GM21786 (cell line): ENCODE results near the gene ICAM5.
"Not testable (repeated sequence)": the region's sequence is repeated elsewhere in the genome, so short reads cannot be mapped to it uniquely, and the experiment has no call there.

Experiments used
- ATAC-seq: cut with Tn5 transposase; IDR thresholded peaks from one replicate; pipeline ENCODE4 v1.9.1; 2021; ENCODE audit not compliant: unreplicated experiment

Gene ICAM5

DNA sequence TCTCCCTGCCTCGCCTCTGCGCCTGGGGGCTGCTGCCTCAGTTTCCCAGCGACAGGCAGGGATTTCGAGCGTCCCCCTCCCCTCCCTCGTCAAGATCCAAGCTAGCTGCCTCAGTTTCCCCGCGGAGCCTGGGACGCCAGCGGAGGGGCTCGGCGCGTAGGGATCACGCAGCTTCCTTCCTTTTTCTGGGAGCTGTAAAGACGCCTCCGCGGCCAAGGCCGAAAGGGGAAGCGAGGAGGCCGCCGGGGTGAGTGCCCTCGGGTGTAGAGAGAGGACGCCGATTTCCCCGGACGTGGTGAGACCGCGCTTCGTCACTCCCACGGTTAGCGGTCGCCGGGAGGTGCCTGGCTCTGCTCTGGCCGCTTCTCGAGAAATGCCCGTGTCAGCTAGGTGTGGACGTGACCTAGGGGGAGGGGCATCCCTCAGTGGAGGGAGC, 19.6 kb upstream of the ICAM5 start:
- ATAC-seq: no peak

DNA sequence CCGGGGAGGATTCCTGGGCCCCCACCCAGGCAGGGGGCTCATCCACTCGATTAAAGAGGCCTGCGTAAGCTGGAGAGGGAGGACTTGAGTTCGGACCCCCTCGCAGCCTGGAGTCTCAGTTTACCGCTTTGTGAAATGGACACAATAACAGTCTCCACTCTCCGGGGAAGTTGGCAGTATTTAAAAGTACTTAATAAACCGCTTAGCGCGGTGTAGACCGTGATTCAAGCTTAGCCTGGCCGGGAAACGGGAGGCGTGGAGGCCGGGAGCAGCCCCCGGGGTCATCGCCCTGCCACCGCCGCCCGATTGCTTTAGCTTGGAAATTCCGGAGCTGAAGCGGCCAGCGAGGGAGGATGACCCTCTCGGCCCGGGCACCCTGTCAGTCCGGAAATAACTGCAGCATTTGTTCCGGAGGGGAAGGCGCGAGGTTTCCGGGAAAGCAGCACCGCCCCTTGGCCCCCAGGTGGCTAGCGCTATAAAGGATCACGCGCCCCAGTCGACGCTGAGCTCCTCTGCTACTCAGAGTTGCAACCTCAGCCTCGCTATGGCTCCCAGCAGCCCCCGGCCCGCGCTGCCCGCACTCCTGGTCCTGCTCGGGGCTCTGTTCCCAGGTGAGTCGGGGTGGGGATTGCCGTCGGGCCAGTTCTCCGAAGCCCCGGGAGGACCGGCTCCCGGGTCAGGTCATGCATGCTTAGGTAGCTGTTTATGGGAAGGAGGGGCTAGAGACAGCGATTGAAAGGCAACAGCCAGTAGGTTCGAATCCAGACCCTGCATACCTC, 18.9 kb upstream of the ICAM5 start, which contains the start of gene ICAM1:
ICAM1 (plus strand) TSS at position 505 of the 779 bp plus-strand sequence; CDS start at position 545, 40 bp downstream.
- no peak for ATAC-seq

DNA sequence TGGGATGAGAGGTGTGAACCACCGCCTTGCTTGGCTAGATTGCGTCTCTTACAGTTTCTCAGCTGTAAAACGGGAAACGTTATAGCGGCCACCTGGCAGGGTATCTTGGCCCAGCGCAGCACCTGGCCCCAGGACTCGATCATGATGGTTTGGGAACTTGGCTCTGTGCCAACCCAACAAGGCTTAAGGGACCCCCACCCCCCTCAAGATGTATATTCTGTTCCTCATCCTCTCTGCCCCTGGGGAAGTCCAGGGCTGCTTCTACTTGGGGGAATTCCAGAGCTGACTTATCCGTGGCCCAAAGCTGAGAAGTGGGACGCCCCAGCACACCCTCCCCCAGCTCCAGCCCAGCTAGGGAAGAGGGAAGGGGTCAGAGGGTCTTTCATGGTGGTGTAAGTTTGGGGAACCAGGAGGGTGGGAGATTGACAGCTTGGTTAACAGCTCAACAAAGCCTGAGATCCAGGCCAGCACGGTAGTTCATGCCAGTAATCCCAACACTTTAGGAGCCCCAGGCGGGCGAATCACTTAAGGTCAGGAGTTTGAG, 18.1 kb upstream of the ICAM5 start:
- ATAC-seq: no peak

DNA sequence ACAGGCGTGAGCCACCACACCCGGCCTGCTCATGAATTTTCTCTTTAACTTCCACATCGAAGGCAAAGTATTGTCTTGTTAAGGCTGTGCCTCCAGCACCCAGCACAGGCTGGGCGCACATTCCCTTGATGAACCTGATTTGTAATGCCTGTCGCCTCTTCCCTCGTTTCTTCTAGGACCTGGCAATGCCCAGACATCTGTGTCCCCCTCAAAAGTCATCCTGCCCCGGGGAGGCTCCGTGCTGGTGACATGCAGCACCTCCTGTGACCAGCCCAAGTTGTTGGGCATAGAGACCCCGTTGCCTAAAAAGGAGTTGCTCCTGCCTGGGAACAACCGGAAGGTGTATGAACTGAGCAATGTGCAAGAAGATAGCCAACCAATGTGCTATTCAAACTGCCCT, 15.2 kb upstream of the ICAM5 start:
- no peak for ATAC-seq

DNA sequence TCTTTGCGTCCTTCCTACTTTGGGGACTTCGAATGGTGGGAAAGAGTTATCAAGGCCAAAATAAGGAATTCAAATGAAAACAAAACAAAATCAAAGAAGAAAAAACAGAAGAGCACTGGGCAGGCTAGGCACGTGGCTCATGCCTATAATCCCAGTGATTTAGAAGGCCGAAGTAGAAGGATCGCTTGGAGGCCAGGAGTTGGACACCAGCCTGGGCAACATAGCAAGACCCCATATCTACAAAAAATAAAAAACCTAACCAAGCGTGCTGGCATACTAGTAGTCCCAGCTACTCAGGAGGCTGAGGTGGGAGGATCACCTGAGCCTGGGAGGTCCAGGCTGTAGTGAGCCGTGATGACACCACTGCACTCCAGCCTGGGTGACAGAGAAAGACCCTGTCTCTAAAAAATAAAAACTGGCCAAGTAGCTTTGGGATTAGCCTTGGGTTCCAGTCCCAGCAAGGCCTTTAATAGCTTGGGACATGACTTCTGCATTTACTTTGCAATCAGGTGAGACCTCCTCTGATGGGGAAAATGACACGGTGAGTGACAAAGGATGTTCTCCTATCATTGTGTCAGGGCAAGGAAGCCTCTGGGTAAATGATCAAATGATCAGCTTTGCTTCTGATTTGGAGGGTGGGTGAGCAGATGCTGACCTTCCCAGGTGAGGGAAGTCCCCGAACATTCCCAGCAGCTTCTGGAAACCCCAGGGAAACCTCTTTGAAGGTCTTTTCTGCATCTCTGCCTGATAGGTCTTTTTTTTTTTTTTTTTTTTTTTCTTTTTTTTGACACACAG, 11.8 kb upstream of the ICAM5 start:
- no peak for ATAC-seq

DNA sequence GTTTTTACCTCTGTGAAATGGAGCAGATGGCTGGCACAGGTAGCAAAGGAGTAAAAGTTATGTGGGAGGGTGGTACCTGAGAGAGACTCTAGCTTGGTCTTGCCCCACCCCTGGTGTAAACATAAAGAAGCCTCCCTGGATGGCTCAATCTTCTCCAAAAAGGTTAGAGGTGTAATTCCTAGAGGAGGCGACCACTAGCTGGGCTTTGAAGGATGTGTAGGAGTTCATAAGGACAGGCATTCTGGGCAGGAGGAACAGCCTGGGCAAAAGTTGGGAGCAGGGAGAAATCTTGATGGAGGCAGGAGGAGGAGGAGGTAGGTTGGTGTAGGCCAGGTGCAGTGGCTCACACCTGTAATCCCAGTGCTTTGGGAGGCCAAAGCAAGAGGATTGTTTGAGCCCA, 10.8 kb upstream of the ICAM5 start:
- ATAC-seq: no peak

DNA sequence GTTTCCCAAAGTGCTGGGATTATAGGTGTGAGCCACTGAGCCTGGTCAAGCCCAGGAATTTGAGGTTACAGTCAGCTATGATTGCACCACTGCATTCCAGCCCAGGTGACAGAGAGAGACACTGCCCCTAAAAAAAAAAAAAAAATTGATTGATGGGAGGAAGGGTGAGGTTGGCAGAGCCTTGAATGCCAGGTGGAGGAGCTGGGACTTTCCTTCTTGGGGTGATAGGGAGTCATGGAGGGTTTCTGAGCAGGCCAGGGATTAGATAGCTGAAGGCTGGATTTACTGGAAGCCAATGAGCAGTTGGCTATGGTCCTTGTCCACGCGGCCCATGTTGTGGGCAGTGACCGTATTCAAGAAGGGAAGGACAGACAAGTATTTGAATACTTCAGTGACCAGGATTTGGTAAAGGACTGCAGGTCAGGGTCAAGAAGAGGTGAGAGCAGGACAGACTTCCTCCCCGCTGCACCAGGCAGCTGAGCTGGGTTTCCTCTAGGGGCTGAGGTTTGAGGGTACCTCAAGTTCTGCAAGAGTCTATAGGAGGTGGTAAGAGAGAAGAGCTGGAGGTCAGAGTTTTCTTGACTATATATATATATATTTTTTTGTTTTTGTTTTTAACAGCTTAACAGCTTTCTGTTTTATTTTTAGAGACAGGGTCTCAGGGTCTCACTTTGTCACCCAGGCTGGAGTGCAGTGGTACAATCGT, 9.9 kb upstream of the ICAM5 start:
- no peak for ATAC-seq

DNA sequence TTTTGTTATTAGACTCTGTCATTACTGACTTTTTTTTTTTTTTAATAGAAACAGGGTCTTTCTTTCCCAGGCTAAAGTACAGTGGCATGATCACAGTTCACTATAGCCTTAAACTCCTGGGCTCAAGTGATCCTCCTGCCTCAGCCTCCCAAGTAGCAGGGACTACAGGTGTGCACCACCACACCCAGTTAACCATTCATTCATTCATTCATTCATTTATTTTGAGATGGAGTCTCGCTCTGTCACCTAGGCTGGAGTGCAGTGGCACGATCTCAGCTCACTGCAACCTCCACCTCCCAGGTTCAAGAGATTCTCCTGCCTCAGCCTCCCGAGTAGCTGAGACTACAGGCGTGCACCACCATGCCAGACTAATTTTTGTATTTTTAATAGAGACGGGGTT, 7.7 kb upstream of the ICAM5 start:
- ATAC-seq: not testable (repeated sequence)

DNA sequence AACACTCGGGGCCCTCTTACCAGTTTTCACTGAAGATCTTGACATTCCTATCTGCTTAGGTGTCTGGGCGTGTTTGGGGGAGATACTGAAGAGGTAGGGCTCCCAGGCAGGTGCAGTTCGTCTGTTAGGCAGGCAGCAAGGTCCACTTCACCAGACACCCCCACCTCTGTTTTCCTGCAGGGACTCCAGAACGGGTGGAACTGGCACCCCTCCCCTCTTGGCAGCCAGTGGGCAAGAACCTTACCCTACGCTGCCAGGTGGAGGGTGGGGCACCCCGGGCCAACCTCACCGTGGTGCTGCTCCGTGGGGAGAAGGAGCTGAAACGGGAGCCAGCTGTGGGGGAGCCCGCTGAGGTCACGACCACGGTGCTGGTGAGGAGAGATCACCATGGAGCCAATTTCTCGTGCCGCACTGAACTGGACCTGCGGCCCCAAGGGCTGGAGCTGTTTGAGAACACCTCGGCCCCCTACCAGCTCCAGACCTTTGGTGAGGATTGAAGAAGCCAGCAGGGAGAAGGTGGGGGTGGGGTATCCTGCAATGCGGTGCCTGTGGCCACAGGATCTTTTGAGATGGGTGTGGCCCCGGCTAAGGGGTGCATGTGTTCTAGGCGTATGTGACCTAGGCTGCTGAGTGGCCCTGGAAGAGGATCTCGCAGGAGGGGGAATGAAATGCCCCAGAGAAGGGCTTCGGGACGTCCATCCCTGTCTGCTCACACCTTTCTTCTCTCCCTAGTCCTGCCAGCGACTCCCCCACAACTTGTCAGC, 6.3 kb upstream of the ICAM5 start:
- ATAC-seq: no peak

DNA sequence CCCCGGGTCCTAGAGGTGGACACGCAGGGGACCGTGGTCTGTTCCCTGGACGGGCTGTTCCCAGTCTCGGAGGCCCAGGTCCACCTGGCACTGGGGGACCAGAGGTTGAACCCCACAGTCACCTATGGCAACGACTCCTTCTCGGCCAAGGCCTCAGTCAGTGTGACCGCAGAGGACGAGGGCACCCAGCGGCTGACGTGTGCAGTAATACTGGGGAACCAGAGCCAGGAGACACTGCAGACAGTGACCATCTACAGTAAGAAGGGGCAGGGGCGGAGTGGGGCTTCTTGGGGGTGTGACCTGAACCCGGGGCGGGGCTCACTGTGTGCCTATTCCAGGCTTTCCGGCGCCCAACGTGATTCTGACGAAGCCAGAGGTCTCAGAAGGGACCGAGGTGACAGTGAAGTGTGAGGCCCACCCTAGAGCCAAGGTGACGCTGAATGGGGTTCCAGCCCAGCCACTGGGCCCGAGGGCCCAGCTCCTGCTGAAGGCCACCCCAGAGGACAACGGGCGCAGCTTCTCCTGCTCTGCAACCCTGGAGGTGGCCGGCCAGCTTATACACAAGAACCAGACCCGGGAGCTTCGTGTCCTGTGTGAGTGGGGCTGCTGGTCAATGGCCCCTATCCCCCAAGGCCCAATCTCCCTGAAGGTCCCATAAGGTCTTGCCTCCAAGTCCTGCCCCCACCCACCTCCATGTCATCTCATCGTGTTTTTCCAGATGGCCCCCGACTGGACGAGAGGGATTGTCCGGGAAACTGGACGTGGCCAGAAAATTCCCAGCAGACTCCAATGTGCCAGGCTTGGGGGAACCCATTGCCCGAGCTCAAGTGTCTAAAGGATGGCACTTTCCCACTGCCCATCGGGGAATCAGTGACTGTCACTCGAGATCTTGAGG, 5.4 kb upstream of the ICAM5 start:
- ATAC-seq: no peak

DNA sequence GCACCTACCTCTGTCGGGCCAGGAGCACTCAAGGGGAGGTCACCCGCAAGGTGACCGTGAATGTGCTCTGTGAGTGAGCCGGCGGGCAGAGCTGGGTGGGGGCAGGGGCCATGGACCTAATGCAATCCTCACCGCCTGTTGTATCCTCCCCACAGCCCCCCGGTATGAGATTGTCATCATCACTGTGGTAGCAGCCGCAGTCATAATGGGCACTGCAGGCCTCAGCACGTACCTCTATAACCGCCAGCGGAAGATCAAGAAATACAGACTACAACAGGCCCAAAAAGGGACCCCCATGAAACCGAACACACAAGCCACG, 4.8 kb upstream of the ICAM5 start:
- ATAC-seq: no peak

DNA sequence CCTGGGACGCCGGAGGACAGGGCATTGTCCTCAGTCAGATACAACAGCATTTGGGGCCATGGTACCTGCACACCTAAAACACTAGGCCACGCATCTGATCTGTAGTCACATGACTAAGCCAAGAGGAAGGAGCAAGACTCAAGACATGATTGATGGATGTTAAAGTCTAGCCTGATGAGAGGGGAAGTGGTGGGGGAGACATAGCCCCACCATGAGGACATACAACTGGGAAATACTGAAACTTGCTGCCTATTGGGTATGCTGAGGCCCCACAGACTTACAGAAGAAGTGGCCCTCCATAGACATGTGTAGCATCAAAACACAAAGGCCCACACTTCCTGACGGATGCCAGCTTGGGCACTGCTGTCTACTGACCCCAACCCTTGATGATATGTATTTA, 4.4 kb upstream of the ICAM5 start:
- no peak for ATAC-seq

DNA sequence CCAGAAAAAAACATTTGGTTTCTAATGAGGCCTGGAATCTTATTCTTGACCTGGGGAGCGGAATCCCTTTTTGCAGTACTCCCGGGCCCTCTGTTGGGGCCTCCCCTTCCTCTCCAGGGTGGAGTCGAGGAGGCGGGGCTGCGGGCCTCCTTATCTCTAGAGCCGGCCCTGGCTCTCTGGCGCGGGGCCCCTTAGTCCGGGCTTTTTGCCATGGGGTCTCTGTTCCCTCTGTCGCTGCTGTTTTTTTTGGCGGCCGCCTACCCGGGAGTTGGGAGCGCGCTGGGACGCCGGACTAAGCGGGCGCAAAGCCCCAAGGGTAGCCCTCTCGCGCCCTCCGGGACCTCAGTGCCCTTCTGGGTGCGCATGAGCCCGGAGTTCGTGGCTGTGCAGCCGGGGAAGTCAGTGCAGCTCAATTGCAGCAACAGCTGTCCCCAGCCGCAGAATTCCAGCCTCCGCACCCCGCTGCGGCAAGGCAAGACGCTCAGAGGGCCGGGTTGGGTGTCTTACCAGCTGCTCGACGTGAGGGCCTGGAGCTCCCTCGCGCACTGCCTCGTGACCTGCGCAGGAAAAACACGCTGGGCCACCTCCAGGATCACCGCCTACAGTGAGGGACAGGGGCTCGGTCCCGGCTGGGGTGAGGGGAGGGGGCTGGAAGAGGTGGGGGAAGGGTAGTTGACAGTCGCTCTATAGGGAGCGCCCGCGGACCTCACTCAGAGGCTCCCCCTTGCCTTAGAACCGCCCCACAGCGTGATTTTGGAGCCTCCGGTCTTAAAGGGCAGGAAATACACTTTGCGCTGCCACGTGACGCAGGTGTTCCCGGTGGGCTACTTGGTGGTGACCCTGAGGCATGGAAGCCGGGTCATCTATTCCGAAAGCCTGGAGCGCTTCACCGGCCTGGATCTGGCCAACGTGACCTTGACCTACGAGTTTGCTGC, 2.7 kb upstream of the ICAM5 start, which contains the start of gene ICAM4:
ICAM4 (plus strand) TSS at position 153 of the 935 bp plus-strand sequence; CDS start at position 211, 58 bp downstream.
- ATAC-seq: no peak

DNA sequence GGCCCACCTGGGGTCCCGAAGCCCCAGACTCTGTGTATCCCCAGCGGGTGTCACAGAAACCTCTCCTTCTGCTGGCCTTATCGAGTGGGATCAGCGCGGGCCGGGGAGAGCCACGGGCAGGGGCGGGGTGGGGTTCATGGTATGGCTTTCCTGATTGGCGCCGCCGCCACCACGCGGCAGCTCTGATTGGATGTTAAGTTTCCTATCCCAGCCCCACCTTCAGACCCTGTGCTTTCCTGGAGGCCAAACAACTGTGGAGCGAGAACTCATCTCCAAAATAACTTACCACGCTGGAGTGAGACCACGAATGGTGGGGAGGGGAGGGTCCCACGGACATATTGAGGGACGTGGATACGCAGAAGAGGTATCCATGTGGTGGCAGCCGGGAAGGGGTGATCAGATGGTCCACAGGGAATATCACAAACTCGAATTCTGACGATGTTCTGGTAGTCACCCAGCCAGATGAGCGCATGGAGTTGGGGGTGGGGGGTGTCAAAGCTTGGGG, 1.0 kb upstream of the ICAM5 start:
- ATAC-seq: no peak

DNA sequence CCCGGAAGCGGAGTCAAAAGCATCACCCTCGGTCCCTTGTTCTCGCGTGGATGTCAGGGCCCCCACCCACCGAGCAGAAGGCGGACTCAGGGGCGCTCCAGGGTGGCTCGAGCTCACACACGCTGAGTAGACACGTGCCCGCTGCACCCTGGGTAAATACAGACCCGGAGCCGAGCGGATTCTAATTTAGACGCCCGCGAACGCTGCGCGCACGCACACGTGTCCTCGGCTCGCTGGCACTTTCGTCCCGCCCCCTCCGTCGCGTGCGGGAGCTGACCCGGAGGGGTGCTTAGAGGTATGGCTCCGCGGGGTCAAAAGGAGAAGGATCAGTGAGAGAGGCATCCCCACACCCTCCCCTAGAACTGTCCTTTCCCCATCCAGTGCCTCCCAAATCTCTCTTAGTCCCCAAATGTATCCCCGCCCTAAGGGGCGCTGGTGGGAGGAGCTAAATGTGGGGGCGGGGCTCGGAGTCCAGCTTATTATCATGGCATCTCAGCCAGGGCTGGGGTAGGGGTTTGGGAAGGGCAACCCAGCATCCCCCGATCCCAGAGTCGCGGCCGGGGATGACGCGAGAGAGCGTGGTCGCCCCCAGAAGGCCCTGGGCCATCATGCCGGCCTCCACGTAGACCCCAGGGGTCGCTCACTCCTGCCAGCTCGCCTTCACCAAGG, 451 bp upstream of the ICAM5 start:
- no peak for ATAC-seq

DNA sequence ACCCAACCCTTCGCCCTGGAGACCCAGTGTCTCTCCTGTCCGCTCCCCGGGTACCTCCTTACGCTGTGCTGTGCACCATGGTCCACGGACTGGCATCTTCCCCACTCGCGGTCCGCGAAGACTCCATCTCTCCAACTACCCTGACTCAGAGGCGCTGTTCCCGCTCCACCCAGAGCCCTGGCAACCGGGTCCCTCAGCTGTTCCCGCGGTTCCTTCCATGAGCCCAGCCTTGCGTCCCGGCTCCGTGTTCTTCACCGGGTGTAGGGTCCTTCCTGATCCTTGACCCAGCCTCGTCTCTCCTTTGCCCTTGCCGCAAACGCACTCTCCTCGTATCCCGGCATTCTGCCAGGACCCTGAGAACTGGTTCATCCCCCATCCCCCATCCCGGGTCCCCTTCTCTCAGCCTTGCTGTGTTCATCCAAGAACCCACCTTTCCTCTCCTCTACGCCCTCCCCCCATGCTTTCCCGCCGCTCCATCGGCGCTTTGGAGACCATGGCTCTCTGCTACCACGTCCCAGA, 664 bp downstream of the ICAM5 start:
- no peak for ATAC-seq

DNA sequence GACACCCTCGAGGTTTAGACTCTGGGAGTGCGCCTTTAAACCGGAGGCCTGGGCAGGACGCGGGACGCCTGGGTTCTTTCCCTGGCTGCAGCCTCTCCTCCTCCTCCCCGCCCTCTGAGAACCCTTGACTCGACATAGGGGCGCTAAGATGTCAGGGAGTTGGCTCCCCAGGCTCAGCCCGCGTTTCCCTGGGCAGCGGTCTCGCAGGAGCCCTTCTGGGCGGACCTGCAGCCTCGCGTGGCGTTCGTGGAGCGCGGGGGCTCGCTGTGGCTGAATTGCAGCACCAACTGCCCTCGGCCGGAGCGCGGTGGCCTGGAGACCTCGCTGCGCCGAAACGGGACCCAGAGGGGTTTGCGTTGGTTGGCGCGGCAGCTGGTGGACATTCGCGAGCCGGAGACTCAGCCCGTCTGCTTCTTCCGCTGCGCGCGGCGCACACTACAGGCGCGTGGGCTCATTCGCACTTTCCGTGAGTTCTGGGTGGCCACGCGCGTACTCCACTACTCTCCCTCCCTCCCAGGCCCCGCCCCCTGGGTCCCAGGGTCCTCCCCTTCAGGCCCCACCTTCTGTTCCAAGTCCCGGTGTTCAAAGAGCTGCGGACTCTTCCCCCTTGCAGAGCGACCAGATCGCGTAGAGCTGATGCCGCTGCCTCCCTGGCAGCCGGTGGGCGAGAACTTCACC, 1.3 kb downstream of the ICAM5 start:
- no peak for ATAC-seq
